Adipose tissue (tissue), 3 donors: Measurements from ENCODE around the gene DAAM2. TPM values are rescaled to one million over a fixed set of nuclear protein-coding genes. Genes with fewer than 3 reads are reported as not detected.

Source experiments
- H3K27ac ChIP-seq: one replicate; pipeline ENCODE4 v1.5.1; 2013; ENCODE audit warnings: low read depth, low read length
- WGBS, 3 donors: extraction: QIAGEN DNeasy Blood & Tissue Kit; methylation state at CpG; one replicate each; pipeline ENCODE4 v1.1.7; 2013; 5-methylcytosine and 5-hydroxymethylcytosine counted together
- polyA plus RNA-seq, 3 donors: library from polyadenylated mRNA; stranded (reverse); fragments of 200-250 nt; gene quantifications; one replicate each; pipeline ENCODE4 v1.2.3, GENCODE V29; 2013
- donor health status: healthy with polysubstance abuse.
- donor health status: Bipolar disorder and iron deficiency.
- donor health status: healthy.

The DAAM2 gene
- polyA plus RNA-seq, 3 donors: 6.4 to 51.6 (median 16.7) TPM

DNA sequence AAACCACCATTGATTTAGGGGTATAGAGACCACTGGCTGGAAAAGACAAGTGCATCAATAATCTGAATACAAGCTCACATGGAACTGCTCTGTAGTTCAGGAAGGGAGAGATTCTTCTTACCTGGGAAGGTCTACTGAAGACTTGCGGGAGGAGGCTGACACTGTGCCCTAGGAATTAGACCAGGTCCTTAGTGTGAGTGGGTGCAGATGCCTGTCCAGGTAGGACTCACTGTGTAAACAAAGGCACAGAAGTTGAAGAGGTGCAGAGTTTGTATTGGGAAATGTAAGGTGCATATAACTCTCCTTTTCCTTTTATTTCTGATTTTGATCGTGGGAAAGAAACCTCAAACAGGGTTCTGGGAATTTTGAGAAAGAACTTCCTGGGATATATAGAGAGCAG, 66.8 kb downstream of the DAAM2 start:
- H3K27ac ChIP-seq: no peak overlapping the region
- 85 to 91% (median 86%) methylated on average over 2 of the region's 2 CpGs for WGBS, 3 donors

DNA sequence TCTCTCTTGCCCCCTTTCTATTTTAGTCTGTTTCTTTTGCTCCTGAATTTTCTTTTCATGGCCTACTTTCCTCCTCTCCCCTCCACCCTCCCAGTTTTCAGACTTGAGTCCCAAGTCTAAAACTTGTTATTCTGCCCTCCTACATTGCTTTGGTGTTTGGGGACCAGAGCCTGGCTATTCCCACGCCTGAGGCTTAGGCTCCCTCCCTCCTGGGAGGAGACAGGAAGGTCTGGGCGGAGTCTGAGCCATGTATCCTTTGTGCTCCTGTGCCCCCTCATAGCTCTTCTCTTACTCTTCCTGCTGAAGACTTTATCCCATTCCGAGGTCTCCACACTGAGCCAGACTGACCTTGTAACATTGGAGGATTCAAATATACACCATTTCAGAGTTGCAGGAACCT, 69.5 kb downstream of the DAAM2 start:
- 59 to 74% (median 70%) methylated on average over 3 of the region's 3 CpGs for WGBS, 3 donors
- no peak overlapping the region for H3K27ac ChIP-seq

DNA sequence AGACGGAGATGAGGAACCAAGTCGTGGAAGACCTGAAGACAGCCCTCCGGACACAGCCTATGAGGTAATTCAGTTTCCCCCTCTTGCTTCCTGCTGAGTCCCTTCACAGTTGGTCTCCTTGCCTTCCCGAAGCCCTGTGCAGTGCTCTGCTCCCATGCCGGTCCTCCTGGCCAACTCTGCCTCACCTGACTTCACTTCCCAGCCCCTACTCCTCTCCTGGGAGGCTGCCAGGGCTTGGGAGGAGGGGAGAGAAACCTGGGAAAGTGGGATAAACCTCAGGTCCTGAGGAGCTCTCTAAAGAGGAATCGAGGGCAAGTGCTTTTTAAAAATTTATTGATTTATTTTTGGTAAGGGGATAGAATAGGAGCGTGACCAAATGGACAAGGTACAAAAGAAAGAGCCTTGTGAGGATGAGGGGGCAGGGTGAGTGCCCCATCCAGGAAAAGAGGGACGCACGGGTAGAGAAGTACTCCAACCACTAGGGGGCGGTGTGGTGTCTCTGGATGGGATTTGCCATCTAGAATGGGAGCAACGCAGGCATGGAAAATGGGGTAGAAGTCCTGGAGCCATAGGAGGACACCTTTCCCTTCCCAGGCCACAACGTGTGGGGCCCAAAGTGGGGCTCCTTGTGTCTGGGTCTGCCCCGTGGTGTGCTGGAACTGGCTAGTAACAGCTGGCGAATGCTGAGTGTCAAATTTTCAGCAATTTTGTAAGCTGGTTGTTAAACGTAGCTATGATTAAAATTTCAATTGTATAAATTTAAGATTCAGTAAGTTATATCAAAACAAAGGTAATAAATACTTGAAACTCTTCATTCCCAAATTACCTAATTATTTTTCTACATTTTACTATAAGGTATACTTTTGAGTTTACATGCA, 73.1 kb downstream of the DAAM2 start:
- 46 to 63% (median 46%) methylated on average over 15 of the region's 15 CpGs for WGBS, 3 donors
- H3K27ac ChIP-seq: no peak overlapping the region

DNA sequence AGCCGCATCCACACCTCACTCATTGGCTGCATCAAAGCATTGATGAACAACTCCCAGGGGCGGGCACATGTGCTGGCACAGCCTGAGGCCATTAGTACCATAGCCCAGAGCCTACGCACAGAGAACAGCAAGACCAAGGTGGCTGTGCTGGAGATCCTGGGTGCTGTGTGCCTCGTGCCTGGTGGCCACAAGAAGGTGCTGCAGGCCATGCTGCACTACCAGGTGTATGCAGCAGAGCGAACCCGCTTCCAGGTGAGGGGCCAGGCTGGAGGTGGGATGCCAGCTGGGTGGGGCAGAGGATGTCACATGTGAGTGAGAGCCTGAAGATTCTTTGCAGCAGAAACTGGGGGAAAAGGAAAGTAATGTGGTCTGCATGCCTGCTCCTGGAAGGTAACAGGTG, 75.4 kb downstream of the DAAM2 start:
- WGBS, 3 donors: 87 to 92% (median 90%) methylated on average over 6 of the region's 6 CpGs
- H3K27ac ChIP-seq: no peak overlapping the region

DNA sequence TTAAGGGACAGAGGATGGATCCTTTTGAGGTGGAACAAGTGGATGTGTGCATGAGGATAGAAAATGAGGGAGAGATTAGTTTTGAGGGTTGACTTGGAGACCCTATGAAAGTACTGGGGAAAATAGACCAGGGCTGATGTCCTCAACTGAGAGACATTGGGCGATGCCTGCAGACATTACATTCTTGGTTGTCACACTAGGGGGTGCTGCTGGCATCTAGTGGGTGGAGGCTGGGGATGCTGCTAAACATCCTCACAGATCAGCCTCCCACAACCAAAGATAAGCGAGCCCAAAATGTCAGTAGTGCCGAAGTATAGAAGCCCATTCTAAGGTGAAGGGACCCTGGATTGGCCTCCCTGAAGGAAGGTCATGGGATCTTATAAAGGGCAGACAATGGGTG, 78.8 kb downstream of the DAAM2 start:
- no peak overlapping the region for H3K27ac ChIP-seq
- 97 to 98% (median 97%) methylated on average over 3 of the region's 3 CpGs for WGBS, 3 donors

DNA sequence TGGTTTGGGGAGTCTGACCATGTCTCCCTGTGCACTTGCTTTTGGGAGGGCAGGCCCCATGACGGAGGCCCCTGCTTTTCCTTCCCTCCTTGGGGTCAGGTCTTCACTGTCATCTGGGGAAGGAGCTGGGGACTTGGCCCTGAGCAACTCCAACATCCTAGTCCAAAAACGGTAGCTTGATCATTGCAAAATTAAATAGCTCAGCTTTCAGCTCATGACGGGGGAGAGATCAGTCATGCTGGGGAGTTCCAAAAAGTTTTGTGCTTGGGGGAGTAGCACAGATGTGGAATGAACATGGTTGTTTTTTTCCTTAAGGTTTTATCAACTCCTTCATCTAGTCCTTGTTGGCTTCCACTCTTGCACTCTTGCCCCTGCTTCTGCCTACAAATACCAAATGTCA, 81.3 kb downstream of the DAAM2 start:
- WGBS, 3 donors: 74 to 80% (median 77%) methylated on average over 3 of the region's 3 CpGs
- H3K27ac ChIP-seq: no peak overlapping the region

DNA sequence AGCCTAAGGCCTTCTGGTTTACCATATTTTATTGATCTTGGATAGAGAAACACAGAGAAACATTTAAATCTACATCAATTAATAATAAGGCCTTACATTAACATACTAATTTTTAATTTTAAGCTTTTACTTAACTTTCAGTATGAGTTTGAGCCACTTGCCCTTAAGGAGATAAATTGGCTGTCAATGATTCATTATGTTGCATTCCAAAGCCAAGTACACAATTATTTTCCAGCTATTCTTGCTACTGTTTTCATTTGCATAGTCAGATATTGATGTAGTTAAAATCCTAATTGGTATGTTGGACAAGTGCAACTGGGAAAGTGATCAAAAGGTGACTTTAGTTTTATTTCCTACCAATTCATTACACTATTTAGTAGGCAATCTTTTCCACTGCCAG, 83.9 kb downstream of the DAAM2 start:
- no peak overlapping the region for H3K27ac ChIP-seq

DNA sequence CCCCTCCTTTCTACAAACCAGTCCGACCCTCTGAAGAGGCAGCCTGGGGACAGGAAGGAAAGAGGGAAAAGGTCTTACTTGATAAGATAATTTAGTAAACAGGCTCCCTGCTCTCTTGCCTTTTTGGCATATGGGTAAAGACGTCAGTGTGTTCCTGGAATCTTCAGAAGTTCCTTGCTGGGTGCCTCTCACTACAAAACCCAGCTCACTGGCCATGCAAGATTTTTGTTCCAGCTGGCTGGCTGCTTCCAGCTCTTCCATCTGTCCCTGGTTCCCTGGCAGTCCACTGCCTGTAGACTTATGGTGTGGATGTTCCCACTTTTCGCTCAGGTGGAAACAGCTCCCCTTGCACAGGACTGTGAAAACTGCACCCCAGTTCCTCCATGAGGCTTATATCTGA, 84.7 kb downstream of the DAAM2 start:
- no peak overlapping the region for H3K27ac ChIP-seq
- 62 to 81% (median 64%) methylated on average over 3 of the region's 3 CpGs for WGBS, 3 donors

DNA sequence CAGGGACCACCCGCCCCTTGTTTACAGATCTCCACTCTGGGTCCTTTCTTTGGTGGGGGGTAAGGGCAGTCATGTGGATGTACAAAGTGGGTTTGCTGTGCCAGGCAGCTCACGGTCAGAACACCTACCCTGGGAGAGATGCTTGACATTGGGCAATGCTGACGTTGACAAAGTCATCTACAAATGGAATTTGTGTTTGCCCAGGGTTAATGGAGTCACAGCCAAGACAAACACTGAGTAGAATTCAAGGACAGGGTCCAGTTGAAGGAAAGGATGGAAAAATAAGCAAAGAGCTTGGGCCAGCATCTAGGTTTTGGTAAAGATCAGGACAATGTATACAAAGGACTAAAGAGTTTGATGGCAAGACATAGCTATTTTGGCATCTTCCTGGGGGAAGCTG, 87.4 kb downstream of the DAAM2 start:
- H3K27ac ChIP-seq: no peak overlapping the region

DNA sequence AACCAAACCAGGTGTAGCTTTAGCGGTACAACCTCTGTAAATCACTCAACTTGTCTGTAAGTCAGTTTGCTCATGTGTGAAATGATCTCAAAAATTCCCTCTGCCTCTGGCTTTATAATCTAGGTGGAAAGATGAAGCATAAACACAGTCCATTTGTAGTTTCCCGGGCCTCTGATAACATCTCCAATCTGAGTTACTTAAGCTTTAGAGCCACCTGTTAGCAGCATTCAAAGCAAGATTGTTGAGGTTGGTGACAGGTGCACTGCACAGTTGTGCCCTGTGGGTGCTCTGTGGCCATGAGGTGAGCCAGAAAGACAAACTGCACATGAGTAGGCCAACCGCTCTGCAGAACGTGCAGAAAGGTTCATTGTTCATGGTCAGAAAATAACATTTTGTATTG, 88.4 kb downstream of the DAAM2 start:
- H3K27ac ChIP-seq: no peak overlapping the region
- 40 to 90% (median 81%) methylated on average over 4 of the region's 4 CpGs for WGBS, 3 donors

More for the DNA sequence above, 87.4 kb downstream of the DAAM2 start:
- 57 to 87% (median 82%) methylated on average over 3 of the region's 3 CpGs for WGBS, 3 donors

DNA sequence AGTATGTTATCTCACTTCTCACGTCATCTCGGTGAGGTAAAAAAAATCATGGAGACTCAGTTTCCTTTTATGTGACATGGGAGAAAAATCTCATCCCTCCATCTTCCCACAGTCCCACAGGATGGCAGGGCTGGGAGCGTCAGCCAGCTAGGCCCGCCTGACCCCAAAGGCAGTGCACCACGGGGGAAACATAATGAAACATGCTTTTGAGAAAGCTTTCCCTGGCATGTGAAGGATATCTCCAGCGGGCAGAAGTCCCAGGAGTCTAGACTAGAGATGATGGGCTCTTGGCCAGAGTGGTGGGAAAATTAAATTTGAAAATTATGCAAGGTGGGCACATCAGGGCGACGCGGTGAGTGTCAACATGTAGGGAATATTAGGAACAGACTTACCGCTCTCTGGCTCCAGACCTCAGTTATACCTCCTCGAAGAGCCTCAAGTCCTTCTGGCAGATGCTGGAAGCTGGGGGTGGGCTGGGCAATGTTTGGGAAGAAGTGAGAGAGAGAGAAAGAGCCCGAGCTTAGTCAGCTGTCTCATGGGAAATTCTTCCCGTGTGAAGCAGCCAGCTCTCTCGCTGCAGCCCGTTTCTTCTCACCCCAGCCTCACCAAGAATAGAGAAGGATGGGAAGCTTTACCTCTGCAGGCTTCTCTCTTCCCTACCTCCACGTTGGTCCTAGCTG, 89.8 kb downstream of the DAAM2 start:
- H3K27ac ChIP-seq: no peak overlapping the region
- 60 to 67% (median 64%) methylated on average over 16 of the region's 16 CpGs for WGBS, 3 donors

DNA sequence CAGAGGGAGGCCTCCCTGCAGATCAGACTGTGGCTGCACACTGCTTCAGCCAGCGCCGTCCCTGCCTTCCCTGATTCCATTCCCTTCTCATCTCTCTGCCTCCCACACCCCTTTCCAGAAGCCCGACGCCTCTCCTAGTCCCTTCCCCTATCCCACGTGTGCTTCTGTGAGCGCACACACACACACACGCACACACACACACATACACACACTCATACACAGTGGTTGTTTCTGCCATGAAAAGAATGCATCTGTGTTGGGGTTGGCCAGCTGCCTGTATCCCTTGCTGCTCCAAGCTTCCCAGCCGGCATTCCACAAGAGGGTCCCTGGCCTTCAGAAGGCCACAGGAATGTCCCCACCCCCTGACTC, 90.3 kb downstream of the DAAM2 start:
- WGBS, 3 donors: 39 to 66% (median 55%) methylated on average over 8 of the region's 8 CpGs
- H3K27ac ChIP-seq: no peak overlapping the region

DNA sequence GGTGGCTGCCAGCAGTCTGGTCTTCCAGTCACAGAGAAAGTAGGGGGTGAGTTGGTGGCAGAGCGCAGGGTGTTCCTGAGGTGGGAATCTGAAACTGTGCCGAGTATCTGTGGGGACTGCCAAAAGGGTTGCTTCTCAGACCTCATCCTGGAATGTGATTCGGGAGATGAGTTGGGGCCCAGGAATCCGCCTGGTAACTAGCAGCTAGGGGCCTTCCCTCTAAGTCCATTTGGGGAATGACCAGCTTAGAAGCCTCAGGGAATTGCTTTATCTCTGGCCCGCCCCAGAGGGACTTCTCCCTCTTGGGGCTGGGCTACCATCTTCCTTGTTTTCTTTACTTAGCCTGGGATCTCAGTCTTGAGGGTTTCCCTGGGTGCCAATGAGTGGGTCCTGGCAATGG, 92.5 kb downstream of the DAAM2 start:
- H3K27ac ChIP-seq: no peak overlapping the region
- 75 to 93% (median 83%) methylated on average over 5 of the region's 5 CpGs for WGBS, 3 donors

DNA sequence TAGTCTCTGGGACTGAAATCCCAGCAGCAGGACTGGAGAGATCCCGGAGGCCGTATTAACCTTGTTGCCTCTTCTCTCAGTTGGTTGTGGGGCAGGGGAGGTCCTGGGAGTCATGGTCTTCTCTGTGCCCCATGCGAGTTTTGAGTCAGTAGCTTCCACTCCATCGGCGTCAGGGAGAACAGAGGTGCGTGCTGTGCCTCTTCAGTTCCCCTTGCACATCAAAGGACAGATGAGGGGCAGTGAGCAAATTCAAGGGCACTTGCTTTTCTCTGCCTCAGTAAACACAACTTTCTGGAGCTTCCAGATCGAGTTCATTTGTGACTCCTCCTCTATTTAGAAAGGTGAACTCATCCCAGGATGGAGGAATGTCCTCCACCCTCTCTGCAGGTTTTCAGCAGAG, 93.5 kb downstream of the DAAM2 start:
- WGBS, 3 donors: 89 to 92% (median 91%) methylated on average over 7 of the region's 7 CpGs
- no peak overlapping the region for H3K27ac ChIP-seq

DNA sequence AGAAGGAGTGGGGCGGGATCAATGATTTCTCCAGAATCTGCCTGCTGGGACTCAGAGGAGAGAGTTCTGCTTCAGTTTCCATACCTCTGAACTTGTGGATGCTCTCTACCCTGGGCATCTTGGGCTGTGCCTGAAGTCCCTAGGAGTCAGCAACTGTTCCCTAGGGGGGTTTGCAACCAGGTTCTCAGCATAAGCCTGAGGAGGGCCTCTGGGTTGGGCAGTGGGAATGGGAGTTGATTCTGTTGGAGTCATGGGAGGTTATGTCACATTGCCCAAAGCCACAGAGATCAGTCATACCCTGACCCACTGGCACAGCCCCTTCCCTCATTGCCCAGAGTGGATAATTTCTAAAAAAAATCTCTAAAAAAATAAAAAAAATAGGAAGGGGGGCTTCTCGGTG, 94.7 kb downstream of the DAAM2 start:
- no peak overlapping the region for H3K27ac ChIP-seq
- 48 to 86% (median 75%) methylated on average over 2 of the region's 2 CpGs for WGBS, 3 donors

DNA sequence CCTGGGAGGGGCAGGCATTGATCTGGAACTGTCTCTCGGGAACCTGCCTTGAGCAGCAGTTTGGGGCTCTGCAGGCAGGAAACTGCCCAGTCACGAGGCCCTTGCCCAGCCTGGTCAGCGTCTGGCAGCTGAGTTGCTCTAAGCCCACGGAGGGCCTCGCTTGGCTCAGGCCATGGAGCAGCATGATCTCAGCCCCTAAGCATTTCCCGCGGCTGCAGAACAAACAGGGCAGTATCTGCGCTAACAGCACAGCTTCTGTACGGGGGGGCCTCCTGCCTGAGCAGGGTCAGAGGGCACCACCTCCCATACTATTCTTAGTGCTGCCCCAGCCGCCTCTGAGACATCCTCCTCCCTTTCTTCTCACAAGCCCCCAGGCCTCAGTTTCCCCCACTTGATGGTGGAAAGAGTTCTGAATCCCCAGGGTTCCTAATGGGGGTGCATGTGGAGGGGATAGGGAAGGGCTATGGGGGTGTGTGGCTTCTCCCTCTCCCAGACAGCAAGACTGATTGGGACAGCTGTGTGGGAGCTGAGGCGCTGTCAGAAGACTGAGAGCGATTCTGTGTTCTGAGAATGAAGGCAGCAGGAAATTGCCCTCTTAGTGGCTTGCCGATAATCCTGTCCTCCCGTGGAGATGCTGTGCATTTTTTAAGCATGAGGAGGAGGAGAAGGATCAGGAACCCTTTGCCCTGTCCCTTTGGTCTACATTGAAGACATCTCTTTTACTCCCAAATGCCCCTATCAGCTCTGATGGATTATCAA, 95.7 kb downstream of the DAAM2 start:
- no peak overlapping the region for H3K27ac ChIP-seq
- 24 to 53% (median 28%) methylated on average over 14 of the region's 14 CpGs for WGBS, 3 donors

DNA sequence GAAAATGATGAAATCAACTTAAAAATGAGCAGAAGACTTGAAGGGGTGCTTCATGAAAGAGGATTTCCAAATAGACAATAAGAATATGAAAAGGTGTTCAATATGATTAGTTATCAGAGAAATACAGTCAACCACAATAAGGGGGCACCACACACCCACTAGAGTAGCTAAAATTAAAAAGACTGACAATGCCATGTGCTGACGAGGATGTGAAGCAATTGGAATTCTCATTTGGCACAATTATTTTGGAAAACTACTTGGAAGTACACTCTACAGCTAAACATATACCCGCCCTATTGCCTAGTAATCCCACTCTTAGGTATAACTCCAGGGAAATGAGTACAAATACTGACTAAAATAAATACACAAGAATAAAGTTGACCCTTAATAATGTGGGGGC, 97.1 kb downstream of the DAAM2 start:
- H3K27ac ChIP-seq: no peak overlapping the region
- 81 to 86% (median 83%) methylated on average over 2 of the region's 2 CpGs for WGBS, 3 donors

DNA sequence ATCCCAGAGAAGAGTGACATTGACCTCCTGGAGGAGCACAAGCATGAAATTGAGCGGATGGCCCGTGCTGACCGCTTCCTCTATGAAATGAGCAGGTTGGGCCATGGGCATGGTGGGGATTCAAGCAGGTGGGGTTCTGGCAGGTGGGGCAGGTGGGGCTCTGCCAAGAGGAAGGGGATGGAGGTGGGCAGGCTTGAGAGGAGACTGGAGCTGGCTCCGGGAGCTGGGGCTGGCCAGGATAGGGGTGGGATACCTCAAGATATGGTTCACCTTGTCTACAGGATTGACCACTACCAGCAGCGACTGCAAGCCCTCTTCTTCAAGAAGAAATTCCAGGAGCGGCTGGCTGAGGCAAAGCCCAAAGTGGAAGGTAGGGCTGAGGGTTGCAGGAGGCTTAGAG, 99.2 kb downstream of the DAAM2 start:
- WGBS, 3 donors: 90 to 95% (median 93%) methylated on average over 6 of the region's 6 CpGs
- no peak overlapping the region for H3K27ac ChIP-seq

DNA sequence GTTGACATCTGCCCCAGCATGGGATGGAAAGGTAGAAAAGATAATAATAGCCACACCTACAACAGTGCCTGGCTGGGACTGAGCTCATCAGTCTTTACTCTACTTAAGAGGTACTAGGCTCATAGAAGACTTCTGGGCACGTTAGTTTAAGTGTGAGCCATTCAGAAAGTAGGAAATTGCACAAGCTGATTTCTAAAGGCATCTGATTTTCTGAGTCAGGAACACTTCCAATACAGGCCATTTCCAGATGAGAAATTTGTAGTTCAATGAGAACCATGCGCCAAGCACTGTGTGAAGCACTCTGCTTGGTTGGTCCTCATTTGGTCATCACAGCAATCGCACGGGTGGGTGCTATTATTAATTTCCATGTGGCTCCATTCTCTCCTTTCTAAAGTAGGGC, 99.8 kb downstream of the DAAM2 start:
- no peak overlapping the region for H3K27ac ChIP-seq
- WGBS, 3 donors: 38 to 95% (median 57%) methylated on average over 4 of the region's 4 CpGs
